Measurements from ENCODE around the gene ADAMTS19.
"Not testable (repeated sequence)": the region's sequence is repeated elsewhere in the genome, so short reads cannot be mapped to it uniquely, and the experiment has no call there.

The ADAMTS19 gene

DNA sequence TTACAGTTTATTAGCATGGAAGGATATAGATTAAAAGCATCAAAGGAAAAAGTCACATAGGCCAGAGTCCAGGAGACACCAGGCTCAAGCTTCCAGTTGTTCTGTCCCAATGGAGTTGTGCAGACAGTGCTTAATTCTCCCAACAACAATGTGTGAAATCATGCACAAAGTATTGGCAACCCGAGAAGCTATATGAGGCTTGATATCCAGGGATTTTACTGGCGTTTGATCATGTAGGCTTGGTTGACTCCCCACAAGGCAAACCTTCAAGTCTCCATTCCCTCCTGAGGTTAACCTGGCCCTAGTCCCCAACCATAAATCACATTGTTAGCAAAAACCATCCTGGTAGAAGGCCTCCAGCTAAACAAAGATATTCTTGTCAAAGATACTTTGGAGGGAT is 141.5 kb downstream of the ADAMTS19 start:
- no peak for DNase-seq (ENCODE audit: low read depth)

DNA sequence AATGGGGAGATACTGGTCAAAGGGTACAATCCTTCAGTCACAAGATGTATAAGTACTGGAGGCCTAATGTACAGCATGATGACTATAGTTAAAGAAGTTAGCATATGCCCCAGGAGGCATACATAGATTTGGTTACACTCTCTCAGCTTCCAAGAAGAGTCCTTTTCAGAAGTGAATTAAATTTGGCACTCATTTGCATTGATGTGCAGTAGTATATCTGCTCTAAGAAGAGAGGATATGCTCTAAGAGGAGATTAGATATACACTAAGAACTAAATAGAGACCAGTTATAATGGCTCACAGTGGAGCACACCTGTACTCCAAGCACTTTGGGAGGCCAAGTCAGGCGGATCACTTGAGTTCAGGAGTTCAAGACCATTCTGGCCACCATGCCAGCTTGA is 148.3 kb downstream of the ADAMTS19 start:
- no peak for DNase-seq (ENCODE audit: low read depth)

DNA sequence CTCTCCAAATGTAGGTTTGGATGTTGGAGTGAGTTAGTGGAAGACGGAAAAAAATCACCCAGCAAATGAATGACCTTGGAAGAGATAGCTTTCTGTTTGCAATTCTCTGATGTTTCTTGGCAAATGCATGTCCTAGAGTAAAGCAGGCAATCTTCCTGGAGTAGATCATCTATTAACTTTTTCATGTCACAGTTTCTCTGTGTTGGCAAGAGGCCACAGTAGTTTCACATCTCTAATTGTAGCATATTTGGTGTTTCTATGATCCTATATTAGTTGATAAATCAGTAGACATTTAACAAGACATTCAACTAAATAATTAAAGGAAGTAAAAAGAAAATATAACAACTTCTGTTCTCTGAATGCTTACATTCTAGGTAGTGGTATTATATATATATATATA is 149.6 kb downstream of the ADAMTS19 start:
- DNase-seq (ENCODE audit: low read depth): no peak

DNA sequence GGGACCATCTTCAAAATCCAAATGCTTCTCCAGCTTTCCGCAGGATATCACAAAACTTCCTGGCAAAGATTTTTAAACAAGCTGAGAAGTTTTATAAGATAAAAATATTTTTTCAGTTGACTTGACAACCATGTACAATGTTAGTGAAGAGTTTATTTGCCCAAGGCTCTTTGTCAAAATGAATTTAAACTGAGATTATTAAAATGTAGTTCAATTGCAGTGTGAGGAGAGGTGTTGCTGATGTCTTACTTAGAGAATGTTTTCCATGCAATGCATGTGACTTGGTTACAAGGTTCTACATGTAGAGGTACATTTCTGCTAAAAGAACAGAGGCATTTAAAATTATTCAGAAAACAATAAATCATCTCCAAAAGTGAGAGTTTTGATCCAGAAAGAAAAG is 156.4 kb downstream of the ADAMTS19 start:
- no peak for DNase-seq (ENCODE audit: low read depth)

DNA sequence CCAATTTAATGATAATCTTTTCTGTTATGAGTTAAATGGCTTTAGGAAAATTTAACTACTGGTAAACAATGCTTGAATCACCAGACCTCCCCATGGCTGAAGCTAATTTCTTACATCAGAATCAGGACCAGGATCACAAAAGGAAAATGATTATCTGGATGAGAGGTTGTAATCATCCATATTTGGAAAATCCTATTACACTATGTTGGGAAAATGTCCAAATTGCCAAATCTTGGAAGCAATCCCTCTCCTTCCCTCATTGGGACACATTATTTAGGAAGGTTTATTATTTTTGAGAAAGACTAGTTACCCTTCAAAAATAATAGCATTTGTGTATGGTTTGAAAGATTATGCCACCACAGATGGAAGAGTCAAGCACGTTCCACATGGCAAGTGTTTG is 157.1 kb downstream of the ADAMTS19 start:
- no peak for DNase-seq (ENCODE audit: low read depth)

DNA sequence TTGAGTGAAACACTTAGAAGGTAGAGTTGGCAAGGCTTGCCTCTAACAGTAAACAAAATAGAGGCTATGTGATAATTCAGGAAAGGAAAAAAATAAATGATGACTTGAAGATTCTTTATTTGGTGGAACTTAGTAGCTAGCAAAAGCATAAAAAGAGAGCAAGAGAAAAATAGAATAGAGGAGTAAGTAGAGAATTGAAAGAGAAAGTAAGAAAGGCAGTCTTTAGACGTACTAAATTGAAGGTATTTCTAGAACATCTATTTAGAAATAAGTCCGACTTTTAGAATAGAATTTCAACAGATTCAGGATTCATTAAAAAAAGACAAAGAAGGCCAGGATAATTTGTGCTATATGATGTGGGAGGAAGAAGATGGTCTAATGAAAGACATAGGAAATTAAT is 159.7 kb downstream of the ADAMTS19 start:
- DNase-seq (ENCODE audit: low read depth): no peak

DNA sequence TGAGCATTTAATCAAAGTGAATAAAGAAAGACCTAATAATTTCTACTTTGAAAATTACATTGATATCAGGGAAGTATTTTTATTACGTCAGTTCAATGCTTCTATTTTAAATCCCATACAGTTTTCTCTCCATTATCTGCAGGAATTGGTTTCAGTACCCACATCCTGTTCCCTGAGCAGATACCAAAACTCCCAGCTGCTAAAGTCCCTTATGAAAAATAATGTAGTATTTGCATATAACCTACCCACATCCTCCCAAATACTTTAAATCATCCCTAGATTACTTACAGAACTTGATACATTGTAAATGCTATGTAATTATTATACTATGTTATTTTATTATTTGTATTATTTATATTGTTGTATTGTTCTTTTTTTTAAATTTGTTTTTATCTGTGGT is 162.4 kb downstream of the ADAMTS19 start:
- no peak for DNase-seq (ENCODE audit: low read depth)

DNA sequence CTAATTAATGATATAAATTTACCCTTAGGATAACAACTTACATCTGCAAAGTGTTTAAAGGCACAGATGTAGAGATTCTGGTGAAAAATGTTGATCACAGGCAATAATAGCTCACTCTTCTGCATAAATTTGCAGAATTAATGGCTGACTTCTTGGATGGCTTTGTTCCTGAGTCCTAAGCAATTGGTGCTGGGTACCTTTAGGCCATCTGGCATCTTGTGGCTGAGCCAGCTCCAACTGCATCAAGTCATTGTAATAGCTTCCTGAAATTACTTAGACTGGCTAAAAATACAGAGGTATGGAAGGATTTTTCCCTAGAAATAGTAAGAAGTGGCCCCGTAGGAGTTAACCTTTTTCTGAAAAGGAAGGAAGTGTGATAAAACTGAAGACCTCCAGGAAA is 169.5 kb downstream of the ADAMTS19 start:
- DNase-seq (ENCODE audit: low read depth): no peak

DNA sequence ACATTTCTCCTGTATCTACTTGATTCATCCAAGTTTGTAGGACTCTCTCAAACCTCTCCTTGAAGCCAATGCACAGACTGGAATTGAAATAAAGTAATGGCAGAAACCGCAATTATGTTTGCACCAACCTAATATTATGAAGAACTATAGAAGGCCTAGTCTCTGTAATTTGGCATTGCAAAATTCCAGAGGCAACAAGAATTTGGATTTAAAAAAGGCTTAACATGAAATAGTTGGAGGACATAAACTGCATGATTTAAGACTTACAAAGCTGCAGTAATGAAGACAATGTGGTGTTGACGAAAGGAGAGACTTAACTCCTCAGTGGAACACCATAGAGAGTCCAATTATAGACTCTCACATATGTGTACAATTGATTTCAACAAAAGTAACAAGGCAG is 170.0 kb downstream of the ADAMTS19 start:
- no peak for DNase-seq (ENCODE audit: low read depth)

DNA sequence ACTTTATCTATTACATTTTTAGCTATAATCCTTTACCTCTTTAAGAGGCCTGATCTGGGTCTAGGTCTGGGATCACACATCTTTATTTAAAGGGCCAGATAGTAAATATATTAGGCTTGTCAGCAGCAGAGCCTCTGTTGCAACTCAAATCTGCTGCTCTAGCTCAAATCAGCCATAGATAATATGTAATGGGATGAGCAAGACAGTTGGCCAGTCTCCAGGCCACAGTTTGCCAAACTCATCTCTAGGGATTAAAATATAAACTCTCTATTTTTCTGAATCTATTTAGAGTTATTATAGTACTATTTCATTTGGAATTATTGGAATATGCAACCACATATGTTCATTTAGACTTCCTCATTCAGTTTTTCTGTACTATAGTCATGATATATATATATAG is 171.9 kb downstream of the ADAMTS19 start:
- DNase-seq (ENCODE audit: low read depth): no peak

DNA sequence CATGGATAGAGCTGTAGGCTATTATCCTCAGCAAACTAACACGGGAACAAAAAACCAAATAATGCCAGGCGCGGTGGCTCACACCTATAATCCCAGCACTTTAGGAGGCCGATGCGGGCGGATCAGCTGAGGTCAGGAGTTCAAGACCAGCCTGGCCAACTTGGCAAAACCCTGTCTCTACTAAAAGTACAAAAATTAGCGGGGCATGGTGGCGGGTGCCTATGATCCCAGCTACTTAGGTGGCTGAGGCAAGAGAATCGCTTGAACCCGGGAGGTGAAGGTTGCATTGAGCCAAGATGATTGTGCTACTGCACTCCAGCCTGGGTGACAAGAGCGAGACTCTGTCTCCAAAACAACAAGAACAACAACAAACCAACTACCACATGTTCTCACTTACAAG is 177.4 kb downstream of the ADAMTS19 start:
- DNase-seq (ENCODE audit: low read depth): not testable (repeated sequence)

DNA sequence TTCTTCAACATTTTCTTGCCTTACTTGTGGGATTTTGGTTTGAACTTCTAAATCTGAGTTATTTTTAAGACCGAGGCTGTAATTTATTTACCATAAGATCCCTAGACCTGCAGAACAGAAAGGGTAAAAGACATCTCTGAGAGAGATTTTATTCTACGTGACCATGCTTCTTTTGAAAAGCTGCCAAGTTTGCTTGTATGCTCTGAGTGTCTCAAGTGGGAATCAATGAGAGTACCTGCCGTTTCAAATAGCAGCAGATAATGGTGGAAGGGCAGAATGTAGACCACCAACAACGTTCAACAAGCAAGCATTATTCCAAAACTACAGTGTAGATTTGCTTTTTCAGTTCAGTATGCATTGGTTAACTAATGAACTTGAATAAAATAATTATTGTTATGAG is 179.2 kb downstream of the ADAMTS19 start:
- DNase-seq (ENCODE audit: low read depth): no peak

DNA sequence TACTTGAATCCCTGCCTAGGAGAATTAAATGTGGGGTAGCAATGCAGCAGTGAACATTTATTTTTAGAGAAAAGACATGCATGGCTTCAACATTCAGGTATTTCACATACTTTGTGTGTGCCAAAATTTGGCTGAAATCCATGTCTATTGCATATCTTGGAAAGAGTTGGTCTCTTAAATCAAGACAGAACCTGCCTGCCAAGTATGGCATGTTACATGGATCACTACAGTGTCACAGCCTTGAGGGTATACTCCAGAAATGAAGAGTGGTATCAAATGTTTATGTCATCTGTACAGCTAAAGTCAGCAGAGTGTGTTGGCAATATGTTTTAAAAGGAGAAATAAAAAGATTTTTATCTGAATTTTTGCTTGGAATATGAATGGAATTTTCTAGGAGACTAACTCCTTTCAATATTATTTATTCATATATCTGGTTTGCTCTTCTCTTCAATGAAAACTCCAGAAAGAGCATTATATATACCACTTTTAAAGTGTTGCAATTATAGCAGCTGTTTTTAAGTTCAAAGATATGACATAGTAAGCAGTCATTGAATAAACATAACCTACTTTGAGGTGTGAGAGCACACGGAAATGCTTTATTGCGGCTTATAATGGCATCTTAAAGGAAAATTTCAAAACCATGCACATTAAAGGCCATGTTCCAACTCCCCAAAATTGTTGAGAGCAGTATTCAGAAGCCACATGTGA is 192.4 kb downstream of the ADAMTS19 start:
- DNase-seq (ENCODE audit: low read depth): no peak

DNA sequence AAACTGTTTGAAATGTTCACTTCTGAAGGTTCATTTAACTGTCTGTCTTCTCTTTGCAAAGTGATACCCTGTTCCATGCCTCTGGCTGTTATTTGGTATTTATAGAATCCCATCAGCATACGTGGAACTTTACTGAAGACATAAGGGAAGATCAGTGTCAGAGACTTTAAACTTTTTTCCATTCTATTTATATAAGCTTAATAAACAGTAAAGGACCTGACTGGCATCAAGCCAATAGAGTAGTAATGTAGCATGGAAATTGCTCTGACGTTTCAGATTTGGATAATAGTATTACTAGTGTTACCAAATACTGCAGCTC is 192.9 kb downstream of the ADAMTS19 start:
- no peak for DNase-seq (ENCODE audit: low read depth)

DNA sequence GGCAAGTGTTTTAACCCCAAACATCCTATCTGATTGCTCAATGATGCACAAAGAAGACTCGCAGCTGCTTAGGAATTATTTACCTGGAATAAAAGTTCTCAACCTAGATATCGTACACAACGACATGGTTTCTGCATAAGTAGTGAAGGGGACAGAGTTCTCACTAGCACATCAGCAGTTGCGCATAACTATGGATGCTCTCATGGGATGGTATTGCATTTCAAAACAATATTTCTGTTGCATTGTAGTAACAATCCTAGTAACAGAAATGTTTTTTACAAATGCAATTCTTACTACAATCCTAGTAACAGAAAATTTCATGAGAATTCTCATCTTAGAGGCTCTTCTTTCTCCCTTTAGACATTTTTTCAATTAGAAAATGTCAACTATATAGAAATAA is 193.3 kb downstream of the ADAMTS19 start:
- no peak for DNase-seq (ENCODE audit: low read depth)

DNA sequence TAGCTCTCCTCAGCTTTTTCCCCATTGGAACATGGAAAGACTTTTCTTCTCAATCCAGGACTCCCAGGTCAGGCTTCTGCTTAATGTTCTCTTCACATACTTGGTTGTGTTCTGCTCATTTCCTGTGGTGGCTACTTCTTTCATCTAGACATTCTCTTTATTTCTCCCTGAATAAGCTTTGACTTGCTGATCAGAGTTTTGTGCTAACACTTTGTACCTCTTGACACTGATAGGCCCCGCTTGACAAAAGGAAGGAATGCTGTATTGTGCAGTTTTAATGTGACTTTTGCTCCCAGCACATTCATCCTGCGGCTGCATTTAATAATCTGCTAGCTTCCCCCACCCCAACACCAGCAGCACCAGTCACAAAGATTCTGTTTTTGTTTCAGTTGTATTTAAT is 196.9 kb downstream of the ADAMTS19 start:
- no peak for DNase-seq (ENCODE audit: low read depth)

DNA sequence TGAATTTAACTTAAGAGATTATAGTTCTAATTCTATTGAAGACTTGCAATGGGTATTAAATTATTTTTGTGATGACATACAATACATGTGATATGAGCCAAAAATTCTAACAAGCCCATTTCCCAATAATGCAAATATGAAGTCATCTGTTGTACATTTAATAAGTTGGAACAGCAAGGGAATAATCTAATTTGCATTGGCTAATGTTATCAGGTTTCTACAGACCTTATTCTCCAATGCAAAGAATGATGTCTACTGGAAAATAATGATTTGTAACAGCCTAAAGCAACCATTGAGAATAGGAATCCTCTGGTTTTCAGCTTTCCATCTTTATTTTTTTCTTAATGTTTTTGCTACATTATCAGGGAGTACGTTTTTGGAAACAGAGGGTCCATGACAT is 198.7 kb downstream of the ADAMTS19 start:
- DNase-seq (ENCODE audit: low read depth): no peak

DNA sequence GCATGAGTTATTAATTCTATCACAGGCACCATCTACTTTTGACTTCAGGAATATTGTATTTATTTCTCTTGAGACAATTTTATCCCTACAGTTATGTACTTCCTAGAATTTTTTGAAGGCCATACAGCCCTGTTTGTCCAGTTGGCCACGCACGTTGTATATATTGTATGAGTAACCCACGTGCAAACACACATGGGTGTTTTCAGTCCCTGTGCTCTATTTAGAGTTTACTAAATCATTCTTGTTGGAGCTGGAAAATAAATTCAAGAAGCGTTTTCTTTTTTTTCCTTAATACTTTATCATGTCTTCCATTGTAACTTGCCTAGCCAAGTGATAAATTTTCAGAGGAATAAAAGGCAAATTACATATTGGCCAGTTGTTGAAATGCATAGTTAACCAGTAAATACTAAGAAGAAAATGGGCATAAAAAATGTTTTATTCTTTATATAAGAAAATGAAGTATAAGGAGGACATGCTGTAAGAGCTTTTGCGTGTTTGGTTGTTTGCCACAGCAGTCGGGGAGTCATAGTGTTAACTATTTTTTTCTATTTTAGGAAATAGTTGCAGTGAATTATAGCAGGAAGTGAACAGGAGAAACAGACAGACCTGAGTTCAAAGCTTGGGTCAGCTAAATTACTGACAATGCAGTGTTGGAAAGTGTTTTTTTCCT is 201.4 kb downstream of the ADAMTS19 start:
- no peak for DNase-seq (ENCODE audit: low read depth)

DNA sequence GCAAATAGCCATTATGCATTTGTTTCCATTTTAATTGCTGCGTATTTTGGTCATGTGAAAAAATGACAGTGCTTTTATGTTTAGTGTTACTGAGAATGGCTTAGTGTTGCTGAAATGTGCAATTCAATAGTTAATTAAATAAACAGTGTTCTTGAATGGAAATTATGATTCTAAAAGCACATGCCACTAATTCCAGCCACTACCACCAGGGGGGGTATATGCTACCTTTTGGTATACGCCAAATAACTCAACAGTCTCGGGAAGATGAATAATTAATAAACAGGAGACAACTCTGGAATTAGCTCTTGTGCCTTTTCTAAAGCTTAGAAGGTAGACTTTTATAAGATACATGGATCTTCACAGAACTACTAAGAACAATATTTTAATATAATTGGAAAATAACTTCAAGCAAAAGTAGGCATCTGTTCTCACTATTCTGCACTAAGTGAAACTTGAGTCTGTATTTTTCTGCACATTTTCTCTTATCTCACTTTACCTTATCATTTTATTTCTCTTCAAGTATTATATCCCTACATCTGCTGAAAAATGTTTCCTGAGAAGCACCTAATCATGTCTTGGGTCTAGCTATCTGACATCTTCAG is 204.3 kb downstream of the ADAMTS19 start:
- peak; percentile 1 for DNase-seq (ENCODE audit: low read depth)

DNA sequence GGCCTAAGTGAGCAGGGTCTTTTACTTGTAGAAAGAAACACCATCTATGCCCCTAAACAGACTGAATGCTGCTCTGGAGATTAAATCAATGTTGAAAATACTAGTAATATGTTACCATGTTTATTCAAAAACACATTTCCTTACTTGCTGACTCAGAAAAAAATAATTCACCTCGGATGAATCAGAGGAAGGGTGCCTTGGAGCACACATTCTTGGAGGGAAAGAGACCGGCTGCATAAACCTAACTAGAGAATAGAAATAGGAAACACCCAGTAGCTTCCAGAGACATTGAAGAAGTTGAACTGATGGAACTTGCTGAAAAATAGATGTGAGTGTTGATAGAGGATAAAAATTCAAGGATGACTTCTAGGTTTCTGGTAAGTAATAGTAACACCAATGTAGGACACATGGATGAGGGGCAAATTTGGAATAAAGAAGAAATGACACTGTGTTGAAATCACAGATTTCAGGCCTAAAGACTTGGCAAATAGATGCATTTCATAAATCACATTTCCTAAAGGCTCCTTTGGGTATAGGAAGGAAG is 210.9 kb downstream of the ADAMTS19 start:
- DNase-seq (ENCODE audit: low read depth): no peak

DNA sequence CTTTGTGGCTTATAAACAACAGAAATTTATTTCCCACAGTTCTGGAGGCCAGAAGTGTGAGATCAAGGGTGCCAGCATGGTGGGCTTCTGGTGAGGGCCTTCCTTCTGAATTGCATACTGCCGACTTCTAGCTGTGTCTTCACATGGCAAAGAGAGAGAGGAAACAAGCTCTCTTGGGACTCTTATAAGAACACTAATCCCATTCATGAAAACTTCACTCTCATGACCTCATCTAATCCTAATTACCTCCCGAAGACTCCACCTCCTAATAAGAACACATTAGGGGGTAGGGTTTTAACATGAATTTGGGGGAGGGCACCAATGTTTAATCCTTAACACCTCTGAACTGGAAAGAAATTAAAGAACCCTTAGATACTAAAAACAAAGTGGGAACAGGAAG is 211.9 kb downstream of the ADAMTS19 start:
- no peak for DNase-seq (ENCODE audit: low read depth)

DNA sequence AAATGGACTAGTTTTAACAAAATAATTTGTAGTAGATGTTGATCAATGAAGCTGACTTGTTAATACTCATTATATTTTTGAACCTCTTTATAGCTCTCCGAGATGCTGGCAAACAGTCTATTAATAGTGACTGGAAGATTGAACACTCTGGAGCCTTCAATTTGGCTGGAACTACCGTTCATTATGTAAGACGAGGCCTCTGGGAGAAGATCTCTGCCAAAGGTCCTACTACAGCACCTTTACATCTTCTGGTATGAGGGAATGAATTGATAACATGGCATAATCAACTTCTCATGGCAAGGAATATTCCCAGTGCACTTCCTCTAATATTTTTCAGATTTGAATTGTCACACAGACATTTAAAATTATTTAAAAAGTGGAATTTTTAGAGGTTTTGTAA is 219.6 kb downstream of the ADAMTS19 start:
- DNase-seq (ENCODE audit: low read depth): no peak

DNA sequence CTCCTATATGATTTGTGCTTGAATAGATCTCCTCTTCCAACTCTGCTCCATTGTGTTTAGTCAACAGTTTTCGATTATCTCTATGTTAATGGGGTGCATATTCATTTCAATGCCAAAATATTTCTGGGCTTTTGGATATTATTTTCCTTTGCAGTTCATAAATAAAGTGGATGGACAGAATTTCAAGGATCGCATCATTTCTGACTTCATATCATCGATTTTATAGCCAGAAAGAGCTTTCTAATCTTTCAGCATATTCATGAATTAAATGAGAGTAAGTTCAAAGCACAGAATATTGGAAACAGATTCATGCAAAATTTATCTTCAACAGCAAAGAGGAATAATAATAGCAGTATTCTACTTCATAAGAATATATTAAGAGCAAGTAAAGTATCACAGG is 227.8 kb downstream of the ADAMTS19 start:
- DNase-seq (ENCODE audit: low read depth): no peak

DNA sequence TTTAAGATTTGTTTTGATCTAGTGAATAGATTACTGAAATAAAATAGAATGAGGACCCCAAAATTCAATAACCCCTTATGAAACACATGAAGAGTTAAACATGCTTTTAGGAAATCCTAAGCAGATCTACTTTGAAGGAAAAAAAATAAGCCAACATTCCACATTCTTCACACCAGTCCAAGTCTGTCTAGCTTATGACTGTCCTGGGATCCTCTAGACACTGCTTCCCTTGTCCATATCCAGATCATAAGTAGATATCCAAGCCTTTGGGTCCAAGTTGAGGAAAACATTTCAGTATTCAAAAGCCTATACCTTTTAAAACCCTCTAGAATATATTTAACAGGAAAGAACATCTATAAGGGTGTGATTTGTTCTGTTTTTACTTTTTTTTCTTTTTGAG is 228.9 kb downstream of the ADAMTS19 start:
- no peak for DNase-seq (ENCODE audit: low read depth)

Measured in stimulated activated CD8-positive, alpha-beta memory T cell treated with anti-CD3 and anti-CD28 coated beads, Interleukin-15, amount 100 ng/mL, for 1 hour (primary cell).